Central memory CD8-positive, alpha-beta T cell (primary cell): ENCODE data around the gene SPINK5.

Source experiments
- ATAC-seq: fragments of 150-1000 bp; cut with Tn5 transposase; replicated peaks from 2 replicates; pipeline ENCODE4 v1.10.0; 2022; ENCODE audit warnings: mild to moderate bottlenecking, moderate FRiP score, moderate number of reproducible peaks; ENCODE audit not compliant: poor library complexity, severe bottlenecking; ENCODE audit errors: extremely low read depth
- DNase-seq, 2 donors: peaks; one replicate each; pipeline ENCODE4 v3.0.0; 2021; ENCODE audit warnings: low spot score in 2 of 2
- H3K27ac Mint-ChIP-seq: one replicate; pipeline ENCODE4 v1.8.0; 2022; ENCODE audit warnings: low read depth, mild to moderate bottlenecking, moderate library complexity, mixed read lengths
- H3K27me3 Mint-ChIP-seq: one replicate; pipeline ENCODE4 v1.8.0; 2022; ENCODE audit warnings: mixed read lengths
- H3K36me3 Mint-ChIP-seq: one replicate; pipeline ENCODE4 v1.8.0; 2022; ENCODE audit warnings: mild to moderate bottlenecking, moderate library complexity, mixed read lengths; ENCODE audit not compliant: insufficient read depth
- H3K4me1 Mint-ChIP-seq: one replicate; pipeline ENCODE4 v1.8.0; 2022; ENCODE audit warnings: mixed read lengths
- H3K4me3 Mint-ChIP-seq: one replicate; pipeline ENCODE4 v1.8.0; 2022; ENCODE audit warnings: mild to moderate bottlenecking, moderate library complexity, mixed read lengths
- H3K9me3 Mint-ChIP-seq: one replicate; pipeline ENCODE4 v1.8.0; 2022; ENCODE audit warnings: mixed read lengths

Gene SPINK5

GRCh38 chr5:148070621-148071020 is 6.8 kb downstream of the SPINK5 start:
- no peak for ATAC-seq
- Mint-ChIP-seq H3K4me3 (no peak overlapping the region), H3K4me1 (no peaks in the 10 kb centered on the region), H3K27me3 (no peaks in the 10 kb centered on the region), H3K27ac (no peak overlapping the region), H3K36me3 (peaks cover 3% of the 10 kb centered on the region), H3K9me3 (no peaks in the 10 kb centered on the region)
- no peak for DNase-seq

GRCh38 chr5:148072207-148072606 is 8.4 kb downstream of the SPINK5 start:
- DNase-seq: no peak
- ATAC-seq: no peak
- Mint-ChIP-seq H3K27ac (no peak overlapping the region), H3K27me3 (peaks cover 15% of the 10 kb centered on the region), H3K4me1 (no peaks in the 10 kb centered on the region), H3K9me3 (peaks cover 10% of the 10 kb centered on the region), H3K4me3 (no peak overlapping the region), H3K36me3 (peaks cover 3% of the 10 kb centered on the region)

GRCh38 chr5:148075529-148075928 is 11.7 kb downstream of the SPINK5 start:
- no peaks in the 10 kb centered on the region for H3K36me3 Mint-ChIP-seq
- H3K9me3 Mint-ChIP-seq: peaks cover 10% of the 10 kb centered on the region
- peaks cover 15% of the 10 kb centered on the region for H3K27me3 Mint-ChIP-seq
- H3K4me3 Mint-ChIP-seq: no peak overlapping the region
- no peak for DNase-seq
- ATAC-seq: no peak
- no peaks in the 10 kb centered on the region for H3K4me1 Mint-ChIP-seq
- no peak overlapping the region for H3K27ac Mint-ChIP-seq

GRCh38 chr5:148083203-148083602 is 19.4 kb downstream of the SPINK5 start:
- DNase-seq: no peak

GRCh38 chr5:148084269-148084668 is 20.5 kb downstream of the SPINK5 start:
- Mint-ChIP-seq H3K36me3 (no peaks in the 10 kb centered on the region), H3K27ac (no peak overlapping the region), H3K9me3 (peaks cover 6% of the 10 kb centered on the region), H3K4me3 (no peak overlapping the region), H3K4me1 (no peaks in the 10 kb centered on the region), H3K27me3 (peaks cover 11% of the 10 kb centered on the region)
- no peak for ATAC-seq
- no peak for DNase-seq

More at GRCh38 chr5:148083203-148083602, 19.4 kb downstream of the SPINK5 start:
- Mint-ChIP-seq H3K27ac (no peak overlapping the region), H3K4me3 (no peak overlapping the region), H3K36me3 (no peaks in the 10 kb centered on the region), H3K9me3 (peaks cover 6% of the 10 kb centered on the region), H3K27me3 (peaks cover 3% of the 10 kb centered on the region), H3K4me1 (no peaks in the 10 kb centered on the region)
- ATAC-seq: no peak

GRCh38 chr5:148085310-148085709 is 21.5 kb downstream of the SPINK5 start:
- Mint-ChIP-seq H3K27ac (no peak overlapping the region), H3K36me3 (no peaks in the 10 kb centered on the region), H3K4me3 (no peak overlapping the region), H3K27me3 (peaks cover 11% of the 10 kb centered on the region), H3K4me1 (no peaks in the 10 kb centered on the region), H3K9me3 (peaks cover 6% of the 10 kb centered on the region)
- DNase-seq: no peak
- ATAC-seq: no peak

- ATAC-seq (no peak), DNase-seq (no peak)
- H3K27me3 Mint-ChIP-seq: peaks cover 11% of the 10 kb centered on the region
- no peak overlapping the region for H3K4me3 Mint-ChIP-seq
- H3K36me3 Mint-ChIP-seq: no peaks in the 10 kb centered on the region
- H3K4me1 Mint-ChIP-seq: no peaks in the 10 kb centered on the region
- H3K9me3 Mint-ChIP-seq: peaks cover 6% of the 10 kb centered on the region
- no peak overlapping the region for H3K27ac Mint-ChIP-seq
Measured at GRCh38 chr5:148085977-148086705, 22.4 kb downstream of the SPINK5 start.

- Mint-ChIP-seq H3K4me1 (no peaks in the 10 kb centered on the region), H3K9me3 (no peaks in the 10 kb centered on the region), H3K36me3 (no peaks in the 10 kb centered on the region), H3K27me3 (peaks cover 11% of the 10 kb centered on the region), H3K4me3 (no peak overlapping the region), H3K27ac (no peak overlapping the region)
- DNase-seq (no peak), ATAC-seq (no peak)
Measured at GRCh38 chr5:148090146-148090772, 26.5 kb downstream of the SPINK5 start.

DNA sequence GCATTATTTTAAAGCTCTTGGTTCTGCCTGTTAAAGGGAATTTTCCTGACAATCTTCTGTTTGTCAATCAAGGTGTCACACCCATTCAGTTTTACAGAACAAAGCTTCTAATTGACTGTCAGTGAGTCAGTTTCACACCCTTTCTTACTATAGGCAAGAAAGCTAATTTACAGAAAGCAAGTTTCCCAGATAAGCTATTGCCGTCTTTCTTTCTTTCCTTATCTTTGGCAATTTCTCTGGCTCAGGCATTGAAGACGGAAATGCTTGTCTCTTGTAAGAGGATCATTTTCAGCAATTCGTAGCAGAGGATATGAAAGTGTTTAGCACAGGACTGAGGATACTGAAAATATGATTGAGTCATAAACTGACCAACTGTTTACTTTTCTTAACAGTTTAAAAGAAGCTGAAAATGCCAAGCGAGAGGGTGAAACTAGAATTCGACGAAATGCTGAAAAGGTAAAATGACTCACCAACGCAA is 27.0 kb downstream of the SPINK5 start:
- no peak for ATAC-seq
- H3K4me3 Mint-ChIP-seq: no peak overlapping the region
- no peaks in the 10 kb centered on the region for H3K36me3 Mint-ChIP-seq
- no peak for DNase-seq
- no peaks in the 10 kb centered on the region for H3K4me1 Mint-ChIP-seq
- H3K9me3 Mint-ChIP-seq: no peaks in the 10 kb centered on the region
- no peak overlapping the region for H3K27ac Mint-ChIP-seq
- peaks cover 11% of the 10 kb centered on the region for H3K27me3 Mint-ChIP-seq

- no peak for DNase-seq
- H3K4me3 Mint-ChIP-seq: no peak overlapping the region
- H3K9me3 Mint-ChIP-seq: no peaks in the 10 kb centered on the region
Measured at GRCh38 chr5:148091991-148092964, 28.5 kb downstream of the SPINK5 start.

DNA sequence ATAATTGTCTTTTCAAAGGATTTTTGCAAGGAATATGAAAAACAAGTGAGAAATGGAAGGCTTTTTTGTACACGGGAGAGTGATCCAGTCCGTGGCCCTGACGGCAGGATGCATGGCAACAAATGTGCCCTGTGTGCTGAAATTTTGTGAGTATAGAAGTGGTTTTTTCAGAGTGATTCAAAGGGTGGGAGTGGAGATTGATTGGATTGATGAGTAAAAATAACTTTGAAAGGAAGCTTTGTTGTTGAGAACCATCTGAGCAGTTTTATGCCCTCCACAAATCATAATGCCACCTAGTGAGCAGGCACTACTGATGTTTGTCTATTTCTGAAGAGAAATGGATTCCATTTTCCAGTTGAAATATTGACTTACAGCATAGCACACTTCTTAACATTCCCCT is 30.6 kb downstream of the SPINK5 start:
- Mint-ChIP-seq H3K36me3 (no peaks in the 10 kb centered on the region), H3K27me3 (no peaks in the 10 kb centered on the region), H3K9me3 (no peaks in the 10 kb centered on the region), H3K4me1 (no peaks in the 10 kb centered on the region), H3K4me3 (no peak overlapping the region), H3K27ac (no peak overlapping the region)
- ATAC-seq (no peak), DNase-seq (no peak)

More at GRCh38 chr5:148091991-148092964, 28.5 kb downstream of the SPINK5 start:
- Mint-ChIP-seq H3K4me1 (no peaks in the 10 kb centered on the region), H3K27me3 (peaks cover 11% of the 10 kb centered on the region), H3K36me3 (no peaks in the 10 kb centered on the region), H3K27ac (no peak overlapping the region)
- no peak for ATAC-seq

GRCh38 chr5:148104226-148104625 is 40.4 kb downstream of the SPINK5 start:
- no peaks in the 10 kb centered on the region for H3K36me3 Mint-ChIP-seq
- DNase-seq (no peak), ATAC-seq (no peak)
- H3K4me3 Mint-ChIP-seq: no peak overlapping the region
- no peaks in the 10 kb centered on the region for H3K9me3 Mint-ChIP-seq
- H3K4me1 Mint-ChIP-seq: no peaks in the 10 kb centered on the region
- peaks cover 20% of the 10 kb centered on the region for H3K27me3 Mint-ChIP-seq
- no peak overlapping the region for H3K27ac Mint-ChIP-seq
